ENCODE results near the gene DBT. TPM values are rescaled to one million over a fixed set of nuclear protein-coding genes. Genes with fewer than 3 reads are reported as not detected.

The DBT gene
- total RNA-seq, 1 donor from 2014 or later: 11.6 TPM

DNA sequence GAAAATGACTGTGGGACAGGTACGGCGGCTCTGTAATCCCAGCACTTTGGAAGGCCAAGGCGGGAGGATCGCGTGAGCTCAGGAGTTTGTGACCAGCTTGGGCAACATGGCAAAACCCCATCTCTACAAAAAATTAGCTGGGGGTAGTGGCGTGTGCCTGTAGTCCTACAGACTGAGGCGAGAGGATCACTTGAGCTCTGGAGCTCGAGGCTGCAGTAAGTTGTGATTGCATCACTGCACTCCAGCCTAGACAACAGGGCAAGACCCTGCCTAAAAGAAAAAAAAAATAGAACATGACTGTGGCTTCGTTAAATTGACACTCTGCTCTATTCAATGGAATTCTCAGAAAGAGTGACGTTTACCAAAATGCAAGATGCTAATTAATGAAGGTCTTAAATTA lies 3.9 kb upstream of the DBT start:
- no peaks in the 10 kb centered on the region for H3K4me1 Mint-ChIP-seq
- no peak overlapping the region for H3K27ac Mint-ChIP-seq
- ATAC-seq (ENCODE audit: low read depth) (no peak), DNase-seq (no peak)
- H3K27me3 Mint-ChIP-seq: peaks cover 5% of the 10 kb centered on the region
- POLR2A ChIA-PET: no interaction called here
- H3K9me3 Mint-ChIP-seq: no peaks in the 10 kb centered on the region
- H3K36me3 Mint-ChIP-seq (ENCODE audit: low read depth): no peaks in the 10 kb centered on the region
- intact Hi-C loops (cut with micrococcal nuclease): no loop called here
- CTCF ChIA-PET: no interaction called here
- TF ChIP-seq, protein P1, sequence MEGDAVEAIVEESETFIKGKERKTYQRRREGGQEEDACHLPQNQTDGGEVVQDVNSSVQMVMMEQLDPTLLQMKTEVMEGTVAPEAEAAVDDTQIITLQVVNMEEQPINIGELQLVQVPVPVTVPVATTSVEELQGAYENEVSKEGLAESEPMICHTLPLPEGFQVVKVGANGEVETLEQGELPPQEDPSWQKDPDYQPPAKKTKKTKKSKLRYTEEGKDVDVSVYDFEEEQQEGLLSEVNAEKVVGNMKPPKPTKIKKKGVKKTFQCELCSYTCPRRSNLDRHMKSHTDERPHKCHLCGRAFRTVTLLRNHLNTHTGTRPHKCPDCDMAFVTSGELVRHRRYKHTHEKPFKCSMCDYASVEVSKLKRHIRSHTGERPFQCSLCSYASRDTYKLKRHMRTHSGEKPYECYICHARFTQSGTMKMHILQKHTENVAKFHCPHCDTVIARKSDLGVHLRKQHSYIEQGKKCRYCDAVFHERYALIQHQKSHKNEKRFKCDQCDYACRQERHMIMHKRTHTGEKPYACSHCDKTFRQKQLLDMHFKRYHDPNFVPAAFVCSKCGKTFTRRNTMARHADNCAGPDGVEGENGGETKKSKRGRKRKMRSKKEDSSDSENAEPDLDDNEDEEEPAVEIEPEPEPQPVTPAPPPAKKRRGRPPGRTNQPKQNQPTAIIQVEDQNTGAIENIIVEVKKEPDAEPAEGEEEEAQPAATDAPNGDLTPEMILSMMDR (IDR thresholded peaks at IDR 0.05): no peak
- no peak overlapping the region for H3K4me3 Mint-ChIP-seq

DNA sequence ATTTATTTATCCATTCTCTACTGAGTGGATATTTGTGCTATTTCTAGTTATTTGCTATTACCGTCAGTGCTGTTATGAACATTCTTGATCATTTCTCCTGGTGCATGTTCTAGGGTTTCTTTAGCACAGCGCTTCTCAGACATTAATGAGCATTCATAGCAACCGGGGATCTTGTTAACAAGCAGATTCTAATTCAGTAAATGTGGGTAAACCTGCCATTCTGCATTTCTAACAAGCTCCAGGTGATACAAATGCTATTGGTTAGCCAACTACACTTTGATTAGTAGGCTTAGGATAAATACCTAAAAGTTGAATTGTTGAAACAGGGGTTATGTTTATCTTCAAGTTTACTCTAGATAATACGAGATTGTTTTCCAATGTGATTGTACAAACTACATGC lies 3.3 kb upstream of the DBT start:
- DNase-seq: no peak
- Mint-ChIP-seq H3K9me3 (no peaks in the 10 kb centered on the region), H3K4me3 (no peak overlapping the region), H3K27me3 (peaks cover 5% of the 10 kb centered on the region), H3K4me1 (no peaks in the 10 kb centered on the region), H3K36me3 (ENCODE audit: low read depth) (no peaks in the 10 kb centered on the region), H3K27ac (no peak overlapping the region)
- intact Hi-C loops (cut with micrococcal nuclease): no loop called here
- ChIA-PET POLR2A (no interaction called here), CTCF (no interaction called here)
- ATAC-seq (ENCODE audit: low read depth): no peak
- TF ChIP-seq, protein P1 (IDR thresholded peaks at IDR 0.05): no peak

GRCh38 chr1:100250807-100251206 lies 1.2 kb upstream of the DBT start:
- H3K27ac Mint-ChIP-seq: no peak overlapping the region
- peaks cover 3% of the 10 kb centered on the region for H3K27me3 Mint-ChIP-seq
- ChIA-PET POLR2A (interaction anchor here (1.6 to 4.6 kb wide), 2 partner anchors 15 to 213 kb away, joined by 6 to 36 read pairs; partner anchors contain the start of gene RTCA), CTCF (no interaction called here)
- no peak for ATAC-seq (ENCODE audit: low read depth)
- H3K9me3 Mint-ChIP-seq: no peaks in the 10 kb centered on the region
- intact Hi-C loops (cut with micrococcal nuclease): no loop called here
- TF ChIP-seq, protein P1 (IDR thresholded peaks at IDR 0.05): no peak
- no peak overlapping the region for H3K4me3 Mint-ChIP-seq
- H3K4me1 Mint-ChIP-seq: peaks cover 5% of the 10 kb centered on the region
- no peaks in the 10 kb centered on the region for H3K36me3 Mint-ChIP-seq (ENCODE audit: low read depth)
- DNase-seq: no peak

GRCh38 chr1:100250264-100250663 lies 630 bp upstream of the DBT start:
- no peak for ATAC-seq (ENCODE audit: low read depth)
- H3K36me3 Mint-ChIP-seq (ENCODE audit: low read depth): no peaks in the 10 kb centered on the region
- no peak overlapping the region for H3K27ac Mint-ChIP-seq
- ChIA-PET POLR2A (interaction anchor here (0.5 to 4.6 kb wide), 8 partner anchors 11 to 644 kb away, joined by 3 to 36 read pairs (median 6); partner anchors contain the start of genes CDC14A, RTCA, SASS6 and TRMT13), CTCF (no interaction called here)
- H3K27me3 Mint-ChIP-seq: peaks cover 2% of the 10 kb centered on the region
- TF ChIP-seq, protein P1 (IDR thresholded peaks at IDR 0.05): no peak
- no peak overlapping the region for H3K4me3 Mint-ChIP-seq
- peaks cover 5% of the 10 kb centered on the region for H3K4me1 Mint-ChIP-seq
- intact Hi-C loops (cut with micrococcal nuclease): no loop called here
- H3K9me3 Mint-ChIP-seq: no peaks in the 10 kb centered on the region
- DNase-seq: no peak

GRCh38 chr1:100249155-100249536 lies 488 bp downstream of the DBT start:
- Mint-ChIP-seq H3K36me3 (ENCODE audit: low read depth) (peaks cover 2% of the 10 kb centered on the region), H3K4me3 (no peak overlapping the region), H3K27ac (no peak overlapping the region), H3K27me3 (no peaks in the 10 kb centered on the region), H3K9me3 (no peaks in the 10 kb centered on the region), H3K4me1 (peaks cover 8% of the 10 kb centered on the region)
- TF ChIP-seq, protein P1 (IDR thresholded peaks at IDR 0.05): no peak
- intact Hi-C loops (cut with micrococcal nuclease): loop anchor here (1.0 to 5.0 kb wide), 7 partner anchors 17 to 648 kb away; partner anchors contain the start of genes CDC14A, RTCA, SLC30A7 and TRMT13
- DNase-seq: no peak
- ATAC-seq (ENCODE audit: low read depth): no peak
- ChIA-PET POLR2A (interaction anchor here (0.7 to 4.6 kb wide), 8 partner anchors 10 to 279 kb away, joined by 3 to 36 read pairs (median 6); partner anchors contain the start of genes CDC14A, RTCA, SASS6 and SLC35A3), CTCF (interaction anchor here (0.7 to 2.1 kb wide), 2 partner anchors 109 to 210 kb away, joined by 3 to 6 read pairs; no protein-coding TSS in a partner anchor)
